Measurements from ENCODE around the gene PRM1. TPM values are rescaled to one million over a fixed set of nuclear protein-coding genes. Genes with fewer than 3 reads are reported as not detected.

PRM1 gene
- total and polyA plus RNA-seq, 2 of the 13 experiments (the other 11 are each of a cell fraction or from before 2014, with no cell fraction given): not detected

- TF ChIP-seq ZNF687 (CRISPR knock-in tag; IDR thresholded peaks at IDR 0.05): peak; percentile 60
- no peak; the same call in 1 of the 2 replicates for TF ChIP-seq ERF (CRISPR knock-in tag; IDR thresholded peaks at IDR 0.05)
- TF ChIP-seq NBN (conservative IDR thresholded peaks at IDR 0.05): no peak
- no peak for TF ChIP-seq ATM (IDR thresholded peaks at IDR 0.05; ENCODE audit: borderline replicate concordance)
- TF ChIP-seq ZNF691 (CRISPR knock-in tag; IDR thresholded peaks at IDR 0.05; ENCODE audit: borderline replicate concordance, low read depth): peak; percentile 87
- TF ChIP-seq ZNF776 (CRISPR knock-in tag; IDR thresholded peaks at IDR 0.05): peak; percentile 61; the same call in 1 of the 2 replicates
- TF ChIP-seq ZNF431 (CRISPR knock-in tag; IDR thresholded peaks at IDR 0.05; ENCODE audit: borderline replicate concordance, low read depth): peak; percentile 1; the same call in 1 of the 2 replicates
- no peak for TF ChIP-seq TBL1XR1 (IDR thresholded peaks at IDR 0.05; ENCODE audit: borderline replicate concordance, low read length, partially characterized antibody)
- TF ChIP-seq TRIM24 (CRISPR knock-in tag; IDR thresholded peaks at IDR 0.05): peak; percentile 82; the same call in 1 of the 2 replicates
- 0 out of 2 replicates have a peak, but pooled peaks have one; percentile 71 for TF ChIP-seq ZNF484 (CRISPR knock-in tag; IDR thresholded peaks at IDR 0.05; ENCODE audit: borderline replicate concordance, low read depth)
- TF ChIP-seq FOXP1 (IDR thresholded peaks at IDR 0.05): no peak
- no peak for TF ChIP-seq FOXP1 (CRISPR knock-in tag; IDR thresholded peaks at IDR 0.05)
Measured at GRCh38 chr16:11307639-11308492, 26.7 kb upstream of the PRM1 start (continued).
